Stimulated activated naive CD4-positive, alpha-beta T cell (primary cell): ENCODE measurements around the gene METRNL.
"Not testable (repeated sequence)": the region's sequence is repeated elsewhere in the genome, so short reads cannot be mapped to it uniquely, and the experiment has no call there.

ENCODE experiments used
- DNase-seq, 6 experiments: peaks; one replicate each; lab custom pipeline; 2025; lab: John Stamatoyannopoulos, UW

Gene METRNL

GRCh38 chr17:83122834-83123233 is 43.4 kb downstream of the METRNL start:
- DNase-seq, result no peak

DNA sequence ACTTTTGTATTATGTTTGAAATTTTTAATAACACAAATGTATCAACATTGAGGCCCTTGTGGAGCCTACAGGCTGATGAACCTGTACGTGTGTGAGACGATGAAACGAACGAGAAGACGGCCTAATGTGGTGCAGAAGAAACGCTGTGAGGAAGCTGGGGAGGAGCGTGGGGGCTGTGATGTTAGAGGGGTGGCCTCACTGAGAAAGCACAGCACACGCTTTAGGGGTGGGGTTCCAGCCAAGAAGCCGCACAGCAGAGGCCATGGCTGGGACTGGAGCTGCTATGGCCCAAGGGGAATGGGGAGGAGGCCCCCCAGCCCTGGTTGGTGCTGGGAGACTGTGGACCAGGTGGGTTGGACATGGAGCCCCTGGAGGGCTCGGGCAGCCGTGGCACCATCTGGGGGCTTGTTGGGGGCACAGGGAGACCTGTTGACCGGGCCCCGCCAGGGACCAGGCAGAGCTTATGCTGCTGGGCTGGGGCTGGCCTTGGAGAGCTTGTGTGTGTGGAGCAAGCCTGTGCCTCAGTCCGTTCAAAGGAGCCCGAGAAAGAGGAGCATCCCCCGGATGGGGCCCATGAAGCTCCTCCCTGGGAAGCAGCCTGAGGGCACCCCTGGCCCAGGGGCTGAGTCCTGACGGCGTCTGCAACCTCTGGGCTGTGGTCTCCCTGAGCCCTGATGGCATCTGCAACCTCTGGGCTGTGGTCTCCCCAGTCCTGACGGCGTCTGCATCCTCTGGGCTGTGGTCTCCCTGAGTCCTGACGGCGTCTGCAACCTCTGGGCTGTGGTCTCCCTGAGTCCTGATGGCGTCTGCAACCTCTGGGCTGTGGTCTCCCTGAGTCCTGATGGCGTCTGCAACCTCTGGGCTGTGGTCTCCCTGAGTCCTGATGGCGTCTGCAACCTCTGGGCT is 44.7 kb downstream of the METRNL start:
- DNase-seq, result peak in 1 of 6 experiments; percentile 2

- DNase-seq, result peak in 2 of 6 experiments; percentile 8 to 23
These were observed 45.6 kb downstream of the METRNL start for GRCh38 chr17:83124871-83125514.

GRCh38 chr17:83125515-83126274 is 46.3 kb downstream of the METRNL start:
- peak in 2 of 6 experiments; percentile 20 to 28 for DNase-seq

DNA sequence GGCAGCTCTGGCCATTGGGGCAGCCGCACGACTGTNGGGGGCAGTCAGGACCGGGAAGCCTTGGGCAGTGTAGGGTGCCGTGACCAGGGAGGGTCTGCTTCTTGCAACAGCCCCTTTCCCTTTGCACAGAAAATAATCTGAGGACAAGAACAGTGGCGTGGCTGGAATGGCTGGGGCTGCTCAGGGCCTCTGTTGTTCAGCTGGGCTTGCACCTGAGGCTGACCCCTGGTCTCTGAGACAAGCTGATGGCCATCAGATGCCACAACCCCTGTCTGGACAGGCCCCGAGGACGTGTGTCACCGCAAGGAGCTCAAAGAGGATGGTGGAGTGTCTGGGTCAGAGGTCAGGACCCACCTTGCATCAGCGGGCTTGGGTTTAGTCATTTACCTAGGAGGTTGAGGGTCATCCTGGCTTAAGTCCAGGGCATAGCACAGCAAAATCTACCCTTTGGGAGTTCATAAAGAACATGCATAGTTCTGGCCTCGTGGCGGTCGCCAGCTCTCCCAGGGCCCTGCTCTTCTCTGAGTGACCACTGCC is 46.9 kb downstream of the METRNL start:
- DNase-seq, result no peak

GRCh38 chr17:83127431-83128160 is 48.2 kb downstream of the METRNL start:
- no peak for DNase-seq

- DNase-seq, result no peak
These were observed 49.2 kb downstream of the METRNL start for GRCh38 chr17:83128306-83129240.

DNA sequence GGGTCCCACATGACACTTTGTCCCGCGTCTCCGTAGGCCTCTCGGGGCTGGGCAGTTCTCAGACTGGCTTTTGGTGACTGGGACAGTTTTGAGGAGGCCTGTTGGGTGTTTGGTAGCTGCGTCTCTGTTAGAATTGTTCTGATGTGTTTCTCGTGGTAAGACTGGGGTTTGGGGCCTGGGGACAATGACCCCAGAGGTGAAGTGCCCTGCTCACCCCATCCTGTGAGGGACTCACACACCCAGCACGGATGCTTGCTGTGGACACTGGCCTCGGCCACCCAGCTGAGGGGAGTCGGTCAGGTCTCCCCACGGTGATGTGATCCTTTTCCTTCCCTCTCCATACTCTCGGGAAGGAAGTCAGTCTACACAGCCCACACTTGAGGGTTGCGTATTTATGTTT is 50.3 kb downstream of the METRNL start:
- DNase-seq, result no peak

GRCh38 chr17:83131401-83132011 is 52.1 kb downstream of the METRNL start:
- DNase-seq, result no peak

GRCh38 chr17:83132251-83133081 is 53.1 kb downstream of the METRNL start:
- DNase-seq, result no peak

DNA sequence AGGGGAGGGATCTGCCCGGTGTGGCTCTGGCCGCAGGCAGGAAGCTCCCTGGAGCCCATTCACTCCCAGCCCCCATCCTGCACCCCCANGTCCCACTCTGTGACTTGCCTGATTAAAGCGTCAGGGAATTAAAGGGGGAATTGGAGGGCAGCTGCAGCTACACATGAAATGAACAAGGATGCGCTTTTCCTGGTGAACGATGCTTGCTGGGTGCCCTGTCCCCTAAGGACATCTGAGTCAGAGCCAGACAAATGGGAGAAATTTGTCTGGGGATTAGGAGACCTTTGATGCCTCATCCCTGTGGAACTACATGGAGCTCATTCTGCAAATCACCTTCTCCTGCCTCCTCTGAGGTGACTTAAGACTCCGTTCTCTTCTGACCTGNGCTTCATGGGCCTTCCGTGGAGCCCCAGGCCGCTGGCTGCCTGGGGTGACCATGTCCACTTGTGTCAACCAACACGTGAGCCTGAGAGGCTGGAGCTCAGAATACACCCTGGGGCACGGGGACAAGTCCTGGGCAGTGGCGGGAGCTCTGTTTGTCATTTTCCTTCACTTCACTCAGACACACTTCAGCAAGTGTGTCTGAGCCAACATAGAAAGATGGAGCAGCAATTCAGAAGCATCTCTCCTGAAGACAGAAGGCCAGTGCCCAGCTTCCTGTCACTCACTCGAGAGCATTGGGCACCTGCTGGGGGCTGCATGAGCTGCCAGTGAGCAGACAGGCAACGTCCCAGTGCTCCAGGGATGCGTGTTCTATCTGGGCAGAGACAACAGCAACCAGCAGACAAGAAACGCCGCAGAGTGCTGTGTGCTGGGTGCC is 54.1 kb downstream of the METRNL start:
- DNase-seq, result no peak

GRCh38 chr17:83134456-83134855 is 55.0 kb downstream of the METRNL start:
- not testable (repeated sequence) for DNase-seq

GRCh38 chr17:83135692-83136091 is 56.3 kb downstream of the METRNL start:
- DNase-seq, result no peak

- no peak for DNase-seq
These were observed 56.7 kb downstream of the METRNL start for GRCh38 chr17:83136156-83136555.

DNA sequence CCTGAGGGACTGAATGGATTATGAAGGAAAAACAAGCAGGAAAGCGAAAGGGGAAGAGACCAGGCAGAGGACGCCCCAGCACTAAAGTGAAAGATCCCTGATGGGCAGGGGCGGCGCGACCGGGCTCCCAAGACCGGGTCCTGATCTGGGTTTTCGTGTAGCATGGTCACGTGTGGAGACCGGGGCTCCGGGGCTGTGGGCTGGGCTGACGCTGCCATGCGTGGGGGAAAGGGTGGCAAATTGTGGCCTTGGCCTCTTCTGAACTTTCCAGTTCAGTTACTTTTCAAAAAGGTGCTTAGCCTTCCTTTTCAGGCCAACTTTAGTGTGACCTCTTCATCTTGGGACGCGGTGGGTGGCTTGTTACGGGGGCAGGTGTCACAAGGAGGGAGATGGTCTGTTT is 57.5 kb downstream of the METRNL start:
- no peak for DNase-seq

DNA sequence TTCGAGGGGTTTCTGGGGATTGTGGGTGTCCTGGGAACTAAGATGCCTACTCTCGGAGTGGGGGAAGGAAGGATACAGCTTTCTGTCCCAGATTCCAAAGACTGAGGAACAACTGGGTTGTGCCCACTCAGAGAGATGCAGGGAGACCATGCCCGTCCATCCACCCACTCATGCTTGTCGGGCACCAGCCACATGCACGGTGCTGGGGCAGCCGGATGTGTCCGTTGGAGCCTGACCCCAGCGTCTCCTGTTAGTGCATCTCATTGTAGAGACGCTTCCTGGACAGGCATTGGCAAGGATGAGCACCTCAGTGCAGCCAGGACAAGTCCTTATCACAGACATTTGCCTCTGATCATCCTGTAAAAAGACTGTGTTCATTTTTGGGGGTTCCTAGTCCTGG is 58.1 kb downstream of the METRNL start:
- no peak for DNase-seq

DNA sequence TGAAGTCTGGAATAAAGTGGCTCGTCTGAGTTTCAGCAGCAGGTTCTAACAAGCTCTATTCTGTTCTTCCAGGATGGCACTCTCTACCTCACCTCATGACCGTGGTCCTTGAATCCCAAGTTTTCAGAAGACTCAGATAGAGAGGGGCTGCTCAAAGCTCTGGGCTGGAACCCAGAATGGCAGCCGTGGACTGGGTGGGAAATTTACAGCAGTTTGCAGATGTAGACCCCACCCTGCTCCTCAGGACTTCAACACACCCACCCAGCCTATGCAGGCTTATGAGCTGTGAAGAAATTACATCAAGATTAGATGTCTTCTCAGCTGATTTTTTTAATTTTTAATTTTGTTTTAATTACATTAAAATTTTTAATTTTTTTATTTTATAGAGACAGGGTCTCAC is 59.4 kb downstream of the METRNL start:
- DNase-seq, result no peak
